Gastrocnemius medialis (tissue), 4 donors: ENCODE measurements around the gene DTNB. TPM values are rescaled to one million over a fixed set of nuclear protein-coding genes. Genes with fewer than 3 reads are reported as not detected.
"Not testable (repeated sequence)": the region's sequence is repeated elsewhere in the genome, so short reads cannot be mapped to it uniquely, and the experiment has no call there.

Experiments
- ATAC-seq, 2 donors: fragments of 150-250 bp; one replicate each; pipeline ENCODE4 v1.9.1; 2016
- DNase-seq, 2 donors: peaks; one replicate each; pipeline ENCODE4 v3.0.0-alpha.2; 2019
- H3K27ac ChIP-seq, 4 donors: fragments of 200-600 bp; sonication (generic); 1 replicate in 1 of 4; 2 replicates in 3 of 4; pipeline ENCODE4 v1.5.1; 2016 to 2018; ENCODE audit warnings: mild to moderate bottlenecking in 2 of 4, moderate library complexity in 1 of 4
- H3K27me3 ChIP-seq, 3 donors: fragments of 200-600 bp; sonication (generic) in 2 of 3; 1 replicate in 1 of 3; 2 replicates in 2 of 3; pipeline versions ENCODE4 v1.5.1 to v1.6.0; 2016 to 2019; ENCODE audit warnings: mild to moderate bottlenecking in 1 of 3, moderate library complexity in 1 of 3
- H3K36me3 ChIP-seq, 2 donors: fragments of 200-600 bp; sonication (generic) in 1 of 2; one replicate each; pipeline ENCODE4 v1.5.1; 2017 to 2018
- H3K4me1 ChIP-seq, 2 donors: fragments of 200-600 bp; sonication (generic) in 1 of 2; one replicate each; pipeline ENCODE4 v1.5.1; 2016 to 2017; ENCODE audit warnings: mild to moderate bottlenecking in 2 of 2
- H3K4me3 ChIP-seq, 4 donors: fragments of 200-600 bp; sonication (generic) in 3 of 4; 1 replicate in 1 of 4; 2 replicates in 3 of 4; pipeline ENCODE4 v1.5.1; 2016 to 2019; ENCODE audit warnings: mild to moderate bottlenecking in 2 of 4
- H3K9me3 ChIP-seq, 3 donors: fragments of 200-600 bp; sonication (generic) in 2 of 3; 1 replicate in 1 of 3; 2 replicates in 2 of 3; pipeline ENCODE4 v1.5.1; 2016 to 2019
- CTCF ChIP-seq, 5 experiments: fragments of 450-650 bp in 3 of 5; fragments of 200-600 bp in 2 of 5; sonication (generic) in 2 of 5; IDR thresholded peaks in 4 of 5; conservative IDR thresholded peaks in 1 of 5; 1 replicate in 4 of 5; 2 replicates in 1 of 5; pipeline ENCODE4 v1.5.1; 2016 to 2019; ENCODE audit warnings: antibody characterized with exemption in 5 of 5, mild to moderate bottlenecking in 3 of 5, moderate library complexity in 3 of 5
- POLR2A ChIP-seq, 2 donors: fragments of 450-650 bp; IDR thresholded peaks; one replicate each; pipeline ENCODE4 v1.6.1; 2017; ENCODE audit warnings: antibody characterized with exemption in 2 of 2, mild to moderate bottlenecking in 2 of 2, moderate library complexity in 2 of 2
- in situ Hi-C, 4 donors: fragments of 200-750 bp; cut with MboI; loops; one replicate each; pipeline versions ENCODE4 v1.15.0 to v1.8.0; 2017; ENCODE audit warnings: low sequenced_read_pairs in 4 of 4
- intact Hi-C: fragments of 100-400 bp; cut with DNase I; formaldehyde crosslinking; loops from one replicate; pipeline ENCODE4 v1.15.1; 2023; ENCODE audit warnings: low total_unique reads
- total RNA-seq, 4 donors: library from RNA; depleted of rRNA; stranded (reverse); fragments of >200 nt; gene quantifications; one replicate each; pipeline versions ENCODE4 v1.1.0 to v1.2.3, GENCODE V29; 2016

DTNB gene
- total RNA-seq, 4 donors from 2014 or later = 1.0 to 6.6 (median 4.1) TPM

- Histone ChIP-seq H3K4me3 (no peak overlapping the region), H3K9me3 (no peaks in the 10 kb centered on the region), H3K27ac (no peak overlapping the region), H3K36me3 (no peaks in the 10 kb centered on the region), H3K4me1 (no peaks in the 10 kb centered on the region), H3K27me3 (no peaks in the 10 kb centered on the region)
- no peak for TF ChIP-seq CTCF (IDR thresholded peaks at IDR 0.05 in 4 of 5, conservative IDR thresholded peaks at IDR 0.05 in 1 of 5)
- intact Hi-C loops (no loop called here), in situ Hi-C loops (no loop called here)
- ATAC-seq (no peak), DNase-seq (no peak)
Measured at GRCh38 chr2:25558262-25558661, 115.1 kb downstream of the DTNB start.

- H3K27ac ChIP-seq = no peak overlapping the region
Measured at GRCh38 chr2:25557179-25558036, 116.0 kb downstream of the DTNB start.

GRCh38 chr2:25552318-25552717 lies 121.1 kb downstream of the DTNB start:
- no peak for DNase-seq
- no peak overlapping the region for H3K27ac ChIP-seq
- H3K27me3 ChIP-seq = no peaks in the 10 kb centered on the region
- H3K36me3 ChIP-seq = no peaks in the 10 kb centered on the region
- H3K4me1 ChIP-seq = no peaks in the 10 kb centered on the region
- in situ Hi-C loops (no loop called here), intact Hi-C loops (no loop called here)
- no peak overlapping the region for H3K4me3 ChIP-seq
- no peaks in the 10 kb centered on the region for H3K9me3 ChIP-seq
- TF ChIP-seq CTCF (IDR thresholded peaks at IDR 0.05 in 4 of 5, conservative IDR thresholded peaks at IDR 0.05 in 1 of 5) = no peak
- TF ChIP-seq POLR2A (IDR thresholded peaks at IDR 0.05) = no peak
- no peak for ATAC-seq

More at GRCh38 chr2:25557179-25558036, 116.0 kb downstream of the DTNB start:
- Histone ChIP-seq H3K4me1 (no peaks in the 10 kb centered on the region), H3K27me3 (no peaks in the 10 kb centered on the region), H3K36me3 (no peaks in the 10 kb centered on the region), H3K4me3 (no peak overlapping the region), H3K9me3 (no peaks in the 10 kb centered on the region)
- in situ Hi-C loops = no loop called here
- intact Hi-C loops = no loop called here
- no peak for TF ChIP-seq CTCF (IDR thresholded peaks at IDR 0.05 in 4 of 5, conservative IDR thresholded peaks at IDR 0.05 in 1 of 5)
- no peak for TF ChIP-seq POLR2A (IDR thresholded peaks at IDR 0.05)
- DNase-seq = no peak
- no peak for ATAC-seq

GRCh38 chr2:25551316-25551715 lies 122.1 kb downstream of the DTNB start:
- Histone ChIP-seq H3K27ac (no peak overlapping the region), H3K4me3 (no peak overlapping the region), H3K36me3 (no peaks in the 10 kb centered on the region), H3K27me3 (no peaks in the 10 kb centered on the region), H3K9me3 (no peaks in the 10 kb centered on the region), H3K4me1 (no peaks in the 10 kb centered on the region)
- TF ChIP-seq CTCF (IDR thresholded peaks at IDR 0.05 in 4 of 5, conservative IDR thresholded peaks at IDR 0.05 in 1 of 5) = no peak
- TF ChIP-seq POLR2A (IDR thresholded peaks at IDR 0.05) = no peak
- no peak for DNase-seq
- no peak for ATAC-seq
- intact Hi-C loops = no loop called here
- in situ Hi-C loops = no loop called here

- H3K36me3 ChIP-seq, H3K4me3 ChIP-seq, ATAC-seq, H3K9me3 ChIP-seq, H3K4me1 ChIP-seq, in situ Hi-C loops, intact Hi-C loops, H3K27me3 ChIP-seq, H3K27ac ChIP-seq, DNase-seq: not testable (repeated sequence)
Measured at GRCh38 chr2:25549571-25549970, 123.8 kb downstream of the DTNB start.
